HG03039 (cell line): Measurements from ENCODE around the gene ASCC3.

Experiments
- ATAC-seq: cut with Tn5 transposase; IDR thresholded peaks from one replicate; pipeline ENCODE4 v1.9.1; 2021; ENCODE audit warnings: mild to moderate bottlenecking, moderate library complexity; ENCODE audit not compliant: unreplicated experiment

Gene ASCC3

DNA sequence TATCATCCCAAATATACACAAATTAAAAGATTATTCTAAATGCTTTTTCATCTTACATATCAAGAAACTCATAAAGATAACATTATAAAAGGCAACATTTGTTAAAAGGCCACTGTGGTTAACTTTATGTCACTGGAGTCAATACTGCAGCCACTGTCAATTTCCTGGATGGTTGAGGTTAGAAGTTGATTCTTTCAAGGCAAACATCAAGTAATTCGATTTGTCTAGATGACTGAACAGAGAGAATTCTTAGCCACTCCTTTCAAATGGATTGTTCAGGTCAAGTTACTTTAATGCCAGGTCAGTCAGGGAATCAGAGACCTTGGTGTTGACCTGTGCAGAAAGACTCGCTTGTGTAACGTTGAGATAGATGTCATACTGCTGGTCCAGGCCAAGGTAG is 372.0 kb downstream of the ASCC3 start:
- no peak for ATAC-seq

DNA sequence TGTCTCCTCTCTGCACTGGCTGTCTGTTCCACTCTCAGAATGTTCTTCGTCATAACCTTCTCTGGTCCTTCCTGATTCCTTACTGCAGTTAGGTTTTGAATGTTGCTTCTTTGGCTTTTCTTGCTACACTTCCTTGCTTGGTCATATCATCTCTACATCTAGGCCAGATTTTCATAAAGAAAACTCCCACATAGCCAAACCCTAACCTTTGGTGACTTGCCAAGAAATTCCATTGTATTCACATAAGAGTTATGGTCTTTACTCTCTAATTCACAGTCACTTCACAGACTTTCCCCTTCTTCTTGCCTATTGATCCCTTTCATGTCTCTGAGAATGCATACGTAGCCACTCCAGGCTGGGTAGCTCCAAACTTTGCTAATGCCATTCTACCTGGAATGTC is 374.5 kb downstream of the ASCC3 start:
- no peak for ATAC-seq

DNA sequence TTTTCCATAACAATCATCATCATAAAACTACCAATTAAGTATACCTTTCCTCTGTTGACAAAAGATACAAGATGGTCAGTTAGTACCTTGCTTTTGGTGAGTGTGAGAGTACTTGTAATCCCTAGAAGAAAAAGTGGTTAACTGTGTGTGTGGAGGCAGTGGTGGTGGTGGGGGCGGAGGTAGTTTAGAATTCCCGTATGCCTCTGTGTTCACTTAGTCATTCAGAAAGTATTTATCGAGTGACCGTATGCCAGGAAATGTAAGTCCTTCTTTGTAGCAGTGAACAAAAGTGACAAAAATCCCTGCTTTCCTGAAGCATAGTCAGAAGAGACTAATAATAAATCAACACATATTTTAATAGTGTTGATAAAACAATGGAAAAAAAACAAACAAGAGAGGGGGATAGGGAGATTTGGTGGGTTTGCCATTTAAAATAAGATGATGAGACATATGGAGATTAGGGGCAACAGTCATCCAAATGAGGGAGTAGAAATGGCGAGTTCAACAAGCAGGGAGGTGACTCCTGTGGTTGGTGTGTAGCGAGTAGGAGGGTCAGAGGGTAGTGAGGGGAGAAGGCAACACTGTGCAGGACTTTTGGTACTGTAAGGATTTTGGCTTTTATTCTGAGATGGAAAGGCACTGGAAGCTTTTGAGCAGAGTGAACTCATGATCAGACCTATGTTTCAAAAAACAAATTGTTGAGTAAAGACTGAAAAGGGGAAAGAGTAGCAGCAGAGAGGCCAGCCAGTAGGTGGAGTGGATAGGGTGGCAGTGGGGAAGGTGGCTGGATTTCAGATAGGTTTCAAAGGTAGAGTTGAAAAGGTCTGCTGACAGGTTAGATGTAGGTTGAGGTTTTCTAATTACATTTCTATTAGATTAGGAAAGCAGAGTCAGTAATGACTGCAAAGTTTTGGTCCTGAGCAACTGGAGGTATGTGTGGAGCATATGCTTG is 376.1 kb downstream of the ASCC3 start:
- ATAC-seq = peak; percentile 63

DNA sequence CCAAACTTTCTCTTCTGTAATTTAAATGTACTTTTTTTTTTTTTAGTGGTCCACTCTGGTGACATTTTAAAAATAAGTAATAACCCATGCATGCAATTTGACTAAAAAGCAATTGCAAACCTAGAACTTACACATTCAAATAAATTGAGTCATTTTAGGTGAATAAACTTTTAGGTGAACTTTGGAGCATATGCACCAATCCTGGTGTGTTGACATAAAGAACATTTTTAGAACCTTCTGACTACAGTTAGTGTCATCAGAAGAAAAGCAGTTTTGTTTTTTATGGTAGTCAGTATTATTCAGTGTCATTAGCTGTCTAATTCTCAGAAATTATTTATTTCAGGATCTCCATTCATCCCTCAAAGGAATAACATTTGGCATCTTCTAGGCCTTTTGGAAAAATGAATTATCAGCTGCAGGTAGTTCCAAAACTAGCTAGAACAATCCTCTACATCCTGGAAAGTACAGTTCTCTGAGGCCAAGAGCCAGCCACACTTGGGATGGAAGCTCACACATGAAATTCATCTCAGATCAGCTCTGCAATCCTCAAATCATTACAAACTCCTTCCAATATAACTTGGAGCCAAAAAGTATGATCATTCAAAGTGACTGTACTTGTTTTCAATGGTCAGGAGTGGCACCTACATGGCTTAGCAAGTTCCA is 378.0 kb downstream of the ASCC3 start:
- ATAC-seq = no peak

DNA sequence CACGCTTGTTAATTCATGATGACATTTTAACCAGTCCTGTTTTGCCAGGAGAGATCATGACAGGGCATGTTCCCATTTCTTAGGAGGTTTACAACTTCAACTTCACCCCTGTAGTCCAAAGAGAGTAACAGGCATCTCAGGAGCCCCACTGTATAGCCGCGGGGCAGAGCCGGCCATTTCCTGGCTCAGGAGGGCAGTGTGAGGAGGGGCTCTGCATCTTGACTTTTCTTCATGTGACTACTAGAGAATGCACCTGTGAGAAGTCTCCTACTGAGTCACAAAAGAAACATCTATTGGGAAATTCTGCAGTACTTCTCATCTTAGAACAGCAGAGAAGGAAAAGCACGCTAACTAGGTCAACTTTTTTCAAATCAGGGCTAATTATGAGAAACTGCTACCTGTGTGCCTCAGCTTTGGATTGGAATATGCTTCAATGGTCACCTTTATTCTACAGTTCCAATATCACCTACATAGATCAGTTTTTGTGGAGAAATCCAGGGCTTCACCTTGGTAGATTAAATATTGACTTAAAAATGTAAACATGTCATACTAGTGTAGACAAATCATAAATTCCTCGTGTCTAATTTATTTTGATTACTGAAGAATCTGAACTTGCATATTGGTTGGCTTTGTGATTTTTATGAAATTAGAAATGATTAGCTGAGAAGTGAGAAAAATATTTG is 387.8 kb downstream of the ASCC3 start:
- no peak for ATAC-seq

DNA sequence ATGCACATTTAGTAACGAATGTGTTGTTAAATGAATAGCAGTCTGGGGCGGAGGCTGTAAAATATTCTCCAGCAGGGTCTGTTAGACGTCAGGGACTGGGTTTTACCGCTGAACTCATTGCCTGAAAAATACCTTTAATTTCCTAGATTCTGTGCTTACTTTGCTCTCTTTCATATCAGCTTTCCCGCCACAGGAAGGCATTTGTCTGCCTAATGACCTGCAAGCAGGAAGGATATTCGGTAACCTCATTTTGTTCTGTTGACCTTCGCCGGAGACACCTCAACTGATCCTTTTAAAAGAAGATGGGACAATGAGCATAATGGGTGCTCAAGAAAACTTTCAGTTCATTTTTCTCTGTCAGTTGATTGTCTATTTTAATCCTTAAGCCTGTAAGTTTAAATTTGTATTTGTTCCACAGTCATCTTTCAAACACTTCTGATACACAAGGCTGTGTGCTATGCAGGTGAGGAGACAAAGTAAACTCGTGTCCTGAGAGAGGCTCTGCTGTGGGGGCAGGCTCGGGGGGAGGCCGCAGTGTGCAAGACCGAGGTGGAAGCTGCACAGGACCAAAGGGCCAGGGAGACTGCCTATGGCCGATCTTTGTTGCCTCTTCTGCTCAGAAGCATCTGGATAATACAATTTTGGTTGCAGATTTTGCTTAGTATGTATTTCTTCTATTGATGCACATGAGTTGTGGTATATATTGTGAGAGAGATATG is 389.0 kb downstream of the ASCC3 start:
- ATAC-seq = no peak

DNA sequence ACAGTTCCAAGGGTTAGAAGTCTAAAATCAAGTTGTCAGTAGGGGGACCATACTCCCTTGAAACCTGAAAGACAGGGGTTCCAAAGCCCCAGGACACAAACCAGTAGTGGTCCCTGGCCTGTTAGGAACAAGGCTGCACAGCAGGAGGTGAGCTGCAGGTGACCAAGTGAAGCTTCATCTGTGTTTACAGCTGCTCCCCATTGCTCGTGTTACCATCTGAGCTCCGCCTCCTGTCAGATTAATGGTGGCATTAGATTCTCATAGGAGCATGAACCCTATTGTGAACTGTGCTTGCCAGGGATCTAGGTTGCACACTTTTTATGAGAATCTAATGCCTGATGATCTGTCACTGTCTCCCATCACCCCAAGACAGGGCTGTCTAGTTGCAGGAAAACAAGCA is 391.1 kb downstream of the ASCC3 start:
- ATAC-seq = no peak

DNA sequence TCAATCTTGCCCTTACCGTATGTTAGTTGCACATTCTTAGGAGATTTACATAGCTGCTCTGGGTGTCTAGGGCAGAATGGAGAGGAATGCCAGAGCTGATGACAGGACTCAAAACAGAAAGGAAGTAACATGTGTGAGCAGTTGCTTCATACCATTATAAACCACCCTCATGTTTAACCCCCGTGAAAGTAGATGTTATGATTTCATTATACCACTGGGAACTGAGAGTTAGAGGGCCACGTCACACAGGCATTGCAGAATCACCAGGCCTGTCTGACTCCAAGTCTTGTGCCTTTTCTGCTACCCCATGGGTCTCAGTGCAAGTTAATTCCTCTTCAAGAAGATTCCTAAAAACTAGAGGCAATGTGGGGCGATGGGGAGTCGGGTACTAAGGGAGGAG is 392.9 kb downstream of the ASCC3 start:
- ATAC-seq = no peak

DNA sequence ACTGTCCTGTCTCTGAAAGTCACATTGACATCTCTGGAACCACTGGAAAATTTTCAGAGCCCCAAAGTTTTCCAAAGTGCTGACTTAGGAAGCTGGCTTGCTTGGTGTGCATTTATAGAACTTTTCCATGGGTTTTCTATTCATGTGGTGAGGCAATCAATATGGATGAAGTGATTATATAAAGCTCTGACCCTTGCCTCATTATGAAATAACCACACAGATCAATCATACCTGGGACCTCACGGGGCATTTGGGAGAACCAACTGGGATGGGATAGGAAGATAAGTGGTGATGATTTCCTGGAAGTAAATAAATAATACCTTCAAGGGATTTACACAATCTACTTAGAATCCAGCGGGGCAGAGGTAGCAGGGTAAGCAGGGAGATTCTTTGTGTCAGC is 393.5 kb downstream of the ASCC3 start:
- ATAC-seq = no peak

DNA sequence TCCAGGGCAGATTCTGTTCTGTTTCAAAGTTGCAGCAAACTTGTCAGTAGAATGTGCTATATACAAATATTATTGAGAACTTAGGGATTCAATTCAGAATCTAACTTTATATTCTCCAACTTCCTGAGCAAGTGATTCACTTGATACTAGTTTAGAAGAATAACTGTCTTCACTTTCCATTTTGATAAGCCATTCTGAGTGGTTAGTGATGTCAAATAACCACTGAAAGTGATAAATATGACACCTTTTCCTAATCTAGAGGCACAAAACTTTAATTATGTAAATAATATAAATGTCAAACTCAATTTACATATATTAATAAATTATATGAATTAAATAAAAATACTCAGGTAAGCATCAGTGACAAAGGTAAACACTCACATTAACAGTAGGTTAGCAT is 395.9 kb downstream of the ASCC3 start:
- ATAC-seq = no peak

DNA sequence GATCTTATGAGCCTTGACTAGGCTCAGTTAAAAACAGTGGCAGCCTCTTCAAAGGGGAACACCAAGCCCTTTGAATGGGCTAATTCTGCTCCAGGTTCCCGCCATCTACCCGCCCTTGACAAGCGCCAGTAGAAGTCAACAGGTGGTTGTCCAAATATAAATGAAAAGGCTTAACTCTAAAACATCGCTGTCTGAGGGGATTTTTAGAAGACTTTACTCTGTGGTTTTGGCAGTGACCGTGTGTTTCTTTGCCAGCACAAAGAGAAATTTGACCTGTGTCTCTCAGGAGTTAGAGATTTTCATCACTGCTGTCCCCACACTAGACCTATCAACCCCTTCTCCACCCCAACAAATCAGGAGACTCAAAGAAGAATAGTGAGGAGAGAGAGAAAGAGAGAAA is 396.7 kb downstream of the ASCC3 start:
- peak; percentile 48 for ATAC-seq

DNA sequence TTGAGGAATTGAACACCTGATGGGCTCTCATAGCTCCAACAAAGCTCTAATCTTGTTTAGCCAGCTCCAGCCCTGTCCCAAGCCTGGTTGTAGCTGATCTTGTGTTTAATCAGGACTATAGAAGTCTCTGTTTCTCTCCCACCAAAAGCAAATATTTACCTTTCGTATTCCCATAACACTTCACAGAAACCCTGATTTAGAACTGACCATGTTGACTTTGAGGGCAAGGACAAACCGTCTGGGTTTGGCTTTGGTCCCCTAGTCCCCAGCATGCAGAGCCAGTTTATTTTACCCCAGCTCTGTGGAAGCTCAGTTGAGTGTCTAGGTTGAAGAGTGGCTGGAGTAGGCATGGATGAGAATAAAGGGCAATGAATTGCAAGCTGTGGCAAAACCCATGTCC is 398.4 kb downstream of the ASCC3 start:
- no peak for ATAC-seq

DNA sequence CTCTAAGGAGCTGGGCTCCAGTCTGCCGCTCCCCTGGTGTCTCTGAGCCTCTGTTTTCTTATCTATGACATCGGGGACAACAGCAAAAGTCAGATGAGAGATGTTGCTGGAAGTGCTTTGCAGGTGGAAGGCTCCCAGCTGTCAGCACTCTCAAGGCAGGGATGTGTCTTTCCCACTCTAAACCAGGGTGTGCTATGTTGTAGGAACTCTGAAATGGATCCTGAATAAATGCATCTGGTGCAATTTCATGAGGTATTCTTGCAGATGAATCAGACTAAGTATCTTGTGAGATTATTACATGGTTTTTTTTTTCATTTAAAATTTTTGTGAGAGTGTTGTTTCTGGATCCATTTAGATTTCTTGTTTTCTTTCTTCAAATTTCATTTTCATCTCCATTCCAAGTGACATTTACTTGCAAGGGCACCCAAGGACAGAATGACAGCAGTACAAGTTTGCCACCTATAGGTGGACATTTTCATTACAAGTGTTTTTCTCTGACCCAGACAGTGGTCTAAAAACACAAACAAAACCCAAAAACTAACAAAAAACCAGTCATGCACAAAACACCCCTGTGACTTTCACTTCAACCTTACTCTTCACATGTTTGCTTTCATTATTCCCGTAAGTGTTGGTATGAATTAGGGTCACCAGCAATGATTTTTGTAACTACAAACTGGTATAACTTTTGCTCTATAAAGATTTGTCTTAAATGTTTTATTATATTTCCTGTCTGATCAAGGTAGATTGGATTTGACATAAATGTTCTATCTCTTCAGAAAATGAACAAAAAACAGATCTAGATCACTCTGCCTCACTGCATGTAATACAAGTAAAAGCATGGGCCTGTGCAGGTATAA is 401.7 kb downstream of the ASCC3 start:
- no peak for ATAC-seq

DNA sequence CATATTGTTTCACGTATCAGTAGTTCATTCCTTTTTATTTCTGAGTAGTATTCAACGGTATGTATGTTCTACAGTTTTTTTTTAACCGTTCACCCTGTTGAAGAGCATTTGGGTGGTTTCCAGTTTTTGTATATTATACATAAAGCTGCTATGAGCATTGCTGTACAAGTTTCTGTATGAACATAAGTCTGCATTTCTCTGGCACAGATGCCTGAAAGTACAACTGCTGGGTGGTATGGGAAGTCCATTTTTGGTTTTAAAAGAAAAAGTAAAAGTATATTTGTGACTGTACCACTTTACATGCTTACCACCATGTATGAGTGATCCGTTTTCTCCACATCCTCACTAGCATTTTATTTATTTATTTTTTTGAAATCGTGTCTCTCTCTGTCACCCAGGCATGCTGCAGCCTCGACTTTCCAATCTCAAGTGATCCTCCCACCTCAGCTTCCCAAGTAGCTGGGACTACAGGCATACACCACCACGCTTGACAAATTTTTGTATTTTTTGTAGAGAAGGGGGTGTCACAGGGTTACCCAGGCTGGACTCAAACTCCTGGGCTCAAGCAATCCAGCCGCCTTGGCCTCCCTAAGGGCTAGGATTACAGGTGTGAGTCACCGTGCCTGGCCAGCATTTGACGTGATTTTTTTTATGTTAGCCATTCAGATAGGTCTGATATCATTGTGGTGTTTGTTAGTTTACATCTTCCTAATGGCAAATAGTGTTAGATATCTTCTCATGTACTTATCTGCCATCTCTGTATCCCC is 405.4 kb downstream of the ASCC3 start:
- ATAC-seq = peak; percentile 81

DNA sequence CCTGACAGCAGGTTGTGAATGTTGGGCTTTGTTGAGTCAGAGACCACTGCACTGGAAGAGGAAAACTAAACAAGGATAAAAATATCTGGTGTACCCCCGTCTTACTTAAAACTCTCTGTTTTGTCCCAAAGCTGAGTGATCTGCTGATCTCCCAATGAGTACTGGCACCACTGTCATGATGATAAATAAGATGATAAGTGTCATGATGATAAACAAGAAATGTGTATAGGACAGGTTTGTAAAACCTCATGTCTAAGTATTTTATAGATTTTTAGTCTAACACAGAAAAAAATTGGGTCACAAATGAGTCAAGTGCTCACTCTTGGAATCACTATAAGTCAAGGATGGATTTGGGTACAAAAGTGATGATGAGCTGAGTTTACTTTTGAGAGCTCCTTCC is 407.9 kb downstream of the ASCC3 start:
- ATAC-seq = no peak

DNA sequence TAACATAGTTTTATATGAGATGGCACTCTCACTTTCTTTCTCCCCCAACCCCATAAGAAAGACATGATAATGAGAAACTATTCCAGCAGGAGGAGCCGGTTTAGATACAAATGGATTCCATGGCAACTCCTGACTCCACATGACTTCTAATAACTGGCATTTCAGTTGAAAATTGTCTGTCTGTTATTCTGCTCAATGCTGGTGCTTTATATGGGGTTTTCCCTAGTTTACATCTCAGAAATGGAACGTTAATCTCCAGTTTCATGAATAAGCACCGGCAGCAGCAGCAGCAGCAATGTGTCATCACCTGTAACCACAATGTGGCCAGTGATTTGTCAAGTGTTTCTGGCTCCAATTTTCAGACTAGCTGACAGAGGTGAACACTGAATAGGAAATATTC is 408.5 kb downstream of the ASCC3 start:
- ATAC-seq = peak; percentile 80

DNA sequence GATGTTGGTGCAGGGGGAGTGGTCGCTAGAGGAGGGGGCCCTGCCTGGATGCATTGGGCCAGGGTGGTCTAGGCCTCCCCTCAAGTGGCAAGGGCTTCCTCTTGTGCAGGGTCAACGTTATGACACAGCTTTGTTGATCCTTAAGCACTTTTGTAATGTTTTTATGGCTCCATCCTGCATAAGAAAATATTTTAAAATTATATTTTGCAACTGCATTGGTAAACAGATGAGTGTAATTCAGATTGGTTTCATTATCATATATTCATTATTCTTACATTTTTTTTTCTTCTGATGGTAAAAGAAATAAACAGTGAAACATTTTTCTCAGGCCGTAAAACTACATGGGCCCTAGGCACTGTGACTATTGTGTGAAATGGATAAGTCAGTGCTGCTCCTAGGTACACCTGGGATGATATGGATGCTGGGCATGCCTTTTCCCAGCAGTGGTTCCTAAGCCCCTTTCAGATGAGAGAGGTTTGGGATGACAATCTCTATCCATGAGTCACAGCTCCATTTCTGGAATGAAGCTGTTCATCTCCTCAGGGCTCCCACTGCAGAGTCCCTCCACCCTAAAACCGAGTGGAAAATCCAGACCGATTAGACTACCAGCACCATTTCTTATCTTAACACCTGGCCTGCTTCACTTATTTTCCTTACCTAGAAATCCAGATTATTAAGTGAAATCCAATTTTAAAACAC is 410.6 kb downstream of the ASCC3 start:
- no peak for ATAC-seq

DNA sequence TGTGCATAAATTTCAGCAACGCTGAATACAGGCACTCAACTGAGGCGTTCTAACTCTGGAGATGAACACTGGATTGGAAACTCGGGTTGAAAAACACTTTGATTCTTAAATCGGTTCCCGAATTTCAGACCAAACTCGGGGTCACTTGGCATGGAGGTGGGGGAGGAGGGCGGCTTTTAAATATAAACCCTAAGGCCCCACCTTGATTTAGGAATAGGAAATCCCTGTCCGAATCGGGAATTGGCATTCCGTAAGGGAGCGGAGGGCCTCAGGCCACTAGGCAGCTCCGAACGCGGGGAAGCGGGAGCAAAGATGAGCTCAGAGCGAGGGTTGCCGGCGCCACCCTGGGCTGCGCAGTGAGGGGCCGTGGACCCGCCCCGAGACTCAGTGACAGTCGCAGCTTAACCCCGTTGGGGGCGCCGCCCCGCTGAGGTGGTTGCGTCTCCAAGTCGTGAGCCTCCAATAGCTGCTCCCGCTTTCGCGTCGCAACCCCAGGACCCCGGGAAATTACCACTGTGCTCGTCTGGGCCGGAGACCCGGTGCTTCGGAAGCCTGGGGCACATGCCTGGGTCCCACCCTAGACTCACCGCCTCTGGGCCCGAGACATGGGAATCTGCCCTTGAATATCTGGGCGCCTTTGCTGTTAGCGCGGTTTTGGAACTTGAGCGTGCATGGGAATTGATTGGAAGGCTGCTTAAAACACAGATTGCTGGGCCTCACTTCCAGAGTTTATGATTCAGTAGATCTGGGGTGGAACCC is 411.8 kb downstream of the ASCC3 start:
- no peak for ATAC-seq
